ENCODE results near the gene RGS16. TPM values are rescaled to one million over a fixed set of nuclear protein-coding genes. Genes with fewer than 3 reads are reported as not detected.

RGS16 gene
- total RNA-seq, 2 experiments from 2014 or later = 20.1 to 29.5 TPM

DNA sequence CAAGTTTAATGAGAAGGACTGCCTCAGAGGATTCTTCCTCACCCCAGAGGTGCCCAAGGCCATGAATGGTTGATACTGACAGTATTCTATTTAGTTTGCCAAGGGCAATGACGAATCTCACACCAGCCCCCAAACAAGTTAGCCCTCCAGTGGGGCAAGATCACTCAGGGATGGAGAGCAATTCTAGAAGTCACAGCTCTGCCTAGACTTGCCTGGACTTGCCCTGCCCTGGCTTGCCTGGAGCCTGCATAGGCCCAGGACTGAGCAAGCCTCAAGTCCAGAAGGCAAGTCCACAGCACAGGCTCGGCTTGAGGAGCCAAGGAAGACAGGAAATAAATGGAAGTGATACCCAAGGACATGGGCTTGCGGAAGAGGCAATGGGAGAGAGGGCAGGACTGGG is 39.5 kb upstream of the RGS16 start:
- intact Hi-C loops (cut with micrococcal nuclease; ENCODE audit: unreplicated experiment) = no loop called here
- no peak overlapping the region for H2AFZ ChIP-seq (ENCODE audit: low read length)
- no peaks in the 10 kb centered on the region for H3K9me3 ChIP-seq (ENCODE audit: low read length)
- H3K9me2 ChIP-seq (ENCODE audit: insufficient read depth, low read length) = no peaks in the 10 kb centered on the region
- no TSS peak for BruUV-seq (replicated peaks)
- TF ChIP-seq, protein P1, sequence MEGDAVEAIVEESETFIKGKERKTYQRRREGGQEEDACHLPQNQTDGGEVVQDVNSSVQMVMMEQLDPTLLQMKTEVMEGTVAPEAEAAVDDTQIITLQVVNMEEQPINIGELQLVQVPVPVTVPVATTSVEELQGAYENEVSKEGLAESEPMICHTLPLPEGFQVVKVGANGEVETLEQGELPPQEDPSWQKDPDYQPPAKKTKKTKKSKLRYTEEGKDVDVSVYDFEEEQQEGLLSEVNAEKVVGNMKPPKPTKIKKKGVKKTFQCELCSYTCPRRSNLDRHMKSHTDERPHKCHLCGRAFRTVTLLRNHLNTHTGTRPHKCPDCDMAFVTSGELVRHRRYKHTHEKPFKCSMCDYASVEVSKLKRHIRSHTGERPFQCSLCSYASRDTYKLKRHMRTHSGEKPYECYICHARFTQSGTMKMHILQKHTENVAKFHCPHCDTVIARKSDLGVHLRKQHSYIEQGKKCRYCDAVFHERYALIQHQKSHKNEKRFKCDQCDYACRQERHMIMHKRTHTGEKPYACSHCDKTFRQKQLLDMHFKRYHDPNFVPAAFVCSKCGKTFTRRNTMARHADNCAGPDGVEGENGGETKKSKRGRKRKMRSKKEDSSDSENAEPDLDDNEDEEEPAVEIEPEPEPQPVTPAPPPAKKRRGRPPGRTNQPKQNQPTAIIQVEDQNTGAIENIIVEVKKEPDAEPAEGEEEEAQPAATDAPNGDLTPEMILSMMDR (conservative IDR thresholded peaks at IDR 0.05; ENCODE audit: low read length) = no peak
- TF ChIP-seq EZH2phosphoT487 (IDR thresholded peaks at IDR 0.05; ENCODE audit: borderline replicate concordance, low read depth, low read length) = no peak
- H3K79me2 ChIP-seq (ENCODE audit: insufficient read depth, low read depth, low read length) = no peaks in the 10 kb centered on the region
- H4K20me1 ChIP-seq (ENCODE audit: insufficient read depth, low read length) = no peaks in the 10 kb centered on the region
- no peak for DNase-seq (ENCODE audit: low spot score)
- POLR2A ChIA-PET = interaction anchor here (0.6 to 1.6 kb wide), 6 partner anchors 10 to 78 kb away, joined by 3 to 7 read pairs (median 4); no protein-coding TSS in a partner anchor
- peaks cover 28% of the 10 kb centered on the region for H3K4me1 ChIP-seq (ENCODE audit: insufficient read depth, low read length, poor library complexity, severe bottlenecking)
- H3K4me2 ChIP-seq (ENCODE audit: low read length) = no peak overlapping the region
- CTCF ChIA-PET (ENCODE audit: unreplicated experiment) = no interaction called here
- no peaks in the 10 kb centered on the region for H3K36me3 ChIP-seq (ENCODE audit: insufficient read depth, low read length)
- H3K4me3 ChIP-seq (ENCODE audit: low read depth, low read length, poor library complexity, severe bottlenecking) = no peak overlapping the region
- no peak overlapping the region for H3K27ac ChIP-seq (ENCODE audit: low read depth, low read length, poor library complexity, severe bottlenecking)

DNA sequence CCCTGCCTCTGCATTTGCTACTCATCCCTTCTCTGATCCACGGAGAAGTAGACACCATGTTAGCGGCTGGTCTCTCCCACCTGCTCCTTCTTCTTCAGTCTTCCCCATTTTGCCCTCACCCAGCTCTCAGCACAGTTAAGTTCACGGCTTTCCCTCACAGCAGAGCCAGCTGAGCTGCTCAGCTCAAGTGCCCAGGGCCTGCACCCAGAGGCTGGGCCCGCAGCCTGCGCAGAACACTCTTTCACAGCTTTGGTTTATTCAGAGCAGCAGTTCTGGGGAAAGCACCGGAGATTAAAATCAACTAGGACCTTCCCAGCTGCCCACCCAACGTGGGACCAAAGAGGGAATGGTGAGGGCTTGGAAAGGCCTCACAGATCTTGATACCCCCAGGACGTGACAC is 38.3 kb upstream of the RGS16 start:
- ChIA-PET CTCF (ENCODE audit: unreplicated experiment) (no interaction called here), POLR2A (interaction anchor here (0.7 to 1.2 kb wide), 3 partner anchors 11 to 16 kb away, joined by 3 to 4 read pairs (median 4); no protein-coding TSS in a partner anchor)
- intact Hi-C loops (cut with micrococcal nuclease; ENCODE audit: unreplicated experiment) = no loop called here
- Histone ChIP-seq H4K20me1 (ENCODE audit: insufficient read depth, low read length) (no peaks in the 10 kb centered on the region), H3K27ac (ENCODE audit: low read depth, low read length, poor library complexity, severe bottlenecking) (no peak overlapping the region), H3K36me3 (ENCODE audit: insufficient read depth, low read length) (no peaks in the 10 kb centered on the region), H3K9me3 (ENCODE audit: low read length) (no peaks in the 10 kb centered on the region), H3K4me1 (ENCODE audit: insufficient read depth, low read length, poor library complexity, severe bottlenecking) (peaks cover 16% of the 10 kb centered on the region), H3K9me2 (ENCODE audit: insufficient read depth, low read length) (no peaks in the 10 kb centered on the region), H3K4me2 (ENCODE audit: low read length) (no peak overlapping the region), H3K79me2 (ENCODE audit: insufficient read depth, low read depth, low read length) (no peaks in the 10 kb centered on the region), H3K4me3 (ENCODE audit: low read depth, low read length, poor library complexity, severe bottlenecking) (no peak overlapping the region), H2AFZ (ENCODE audit: low read length) (no peak overlapping the region)
- no TSS peak for BruUV-seq (replicated peaks)
- DNase-seq (ENCODE audit: low spot score) = no peak
- no peak for TF ChIP-seq EZH2phosphoT487 (IDR thresholded peaks at IDR 0.05; ENCODE audit: borderline replicate concordance, low read depth, low read length)
- TF ChIP-seq, protein P1 (conservative IDR thresholded peaks at IDR 0.05; ENCODE audit: low read length) = no peak

DNA sequence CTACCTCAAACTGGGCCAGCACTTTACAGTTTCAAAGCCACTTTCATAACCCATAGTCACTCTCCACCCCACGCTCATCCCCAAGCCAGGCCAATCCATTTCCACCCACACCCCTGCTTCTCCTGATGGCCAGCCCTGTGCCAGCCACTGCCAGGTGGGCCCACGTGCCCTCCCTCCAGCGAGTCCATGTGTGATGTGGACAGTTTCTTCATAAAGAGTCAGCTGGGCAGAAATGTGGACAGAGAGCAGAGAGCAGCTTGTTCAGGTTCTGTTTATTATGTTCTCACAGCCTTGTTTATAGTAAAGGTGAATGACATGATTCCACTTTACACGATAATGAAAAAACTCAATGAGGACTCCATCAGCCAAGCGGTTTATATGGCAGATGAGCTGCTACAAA is 37.4 kb upstream of the RGS16 start:
- TF ChIP-seq, protein P1 (conservative IDR thresholded peaks at IDR 0.05; ENCODE audit: low read length) = no peak
- TF ChIP-seq EZH2phosphoT487 (IDR thresholded peaks at IDR 0.05; ENCODE audit: borderline replicate concordance, low read depth, low read length) = no peak
- Histone ChIP-seq H3K4me1 (ENCODE audit: insufficient read depth, low read length, poor library complexity, severe bottlenecking) (peaks cover 16% of the 10 kb centered on the region), H3K36me3 (ENCODE audit: insufficient read depth, low read length) (no peaks in the 10 kb centered on the region), H4K20me1 (ENCODE audit: insufficient read depth, low read length) (no peaks in the 10 kb centered on the region), H3K9me3 (ENCODE audit: low read length) (no peaks in the 10 kb centered on the region), H3K79me2 (ENCODE audit: insufficient read depth, low read depth, low read length) (no peaks in the 10 kb centered on the region), H3K9me2 (ENCODE audit: insufficient read depth, low read length) (no peaks in the 10 kb centered on the region), H3K4me3 (ENCODE audit: low read depth, low read length, poor library complexity, severe bottlenecking) (no peak overlapping the region), H3K27ac (ENCODE audit: low read depth, low read length, poor library complexity, severe bottlenecking) (no peak overlapping the region), H2AFZ (ENCODE audit: low read length) (no peak overlapping the region), H3K4me2 (ENCODE audit: low read length) (no peak overlapping the region)
- intact Hi-C loops (cut with micrococcal nuclease; ENCODE audit: unreplicated experiment) = no loop called here
- ChIA-PET POLR2A (interaction anchor here (0.5 to 1.1 kb wide), 3 partner anchors 8 to 1452 kb away, joined by 3 to 6 read pairs (median 4); no protein-coding TSS in a partner anchor), CTCF (ENCODE audit: unreplicated experiment) (no interaction called here)
- no peak for DNase-seq (ENCODE audit: low spot score)
- no TSS peak for BruUV-seq (replicated peaks)

Data from OCI-LY7 (cell line).